ENCODE measurements around the gene KAT6B. TPM values are rescaled to one million over a fixed set of nuclear protein-coding genes. Genes with fewer than 3 reads are reported as not detected.

Gene KAT6B
- total and polyA plus RNA-seq, 4 experiments from 2014 or later = 10.9 to 63.9 (median 52.4) TPM

- Mint-ChIP-seq H3K27ac (no peak overlapping the region), H3K27me3 (no peaks in the 10 kb centered on the region), H3K4me3 (no peak overlapping the region), H3K36me3 (no peaks in the 10 kb centered on the region), H3K9me3 (peaks cover 0 to 9% (median 5%) of the 10 kb centered on the region in 8 donors), H3K4me1 (no peaks in the 10 kb centered on the region)
- no peak overlapping the region for H3K4me3 ChIP-seq (ENCODE audit: low read length in 2 of 2)
- no peak for DNase-seq
- intact Hi-C loops (cut with micrococcal nuclease) = no loop called here
- CTCF ChIA-PET (ENCODE audit: partially characterized antibody) = interaction anchor here (0.6 kb wide), 1 partner anchor 316 kb away, joined by 3 read pairs; no protein-coding TSS in a partner anchor
- POLR2A ChIA-PET (ENCODE audit: partially characterized antibody) = no interaction called here
- H3K36me3 ChIP-seq (ENCODE audit: insufficient read depth, low read length) = no peaks in the 10 kb centered on the region
- H3K9me3 ChIP-seq (ENCODE audit: control insufficient read depth in 1 of 2, low read length in 2 of 2) = peaks cover 0 to 5% of the 10 kb centered on the region in 2 donors
- H3K4me1 ChIP-seq (ENCODE audit: insufficient read depth, low read length) = no peaks in the 10 kb centered on the region
- H3K27ac ChIP-seq (ENCODE audit: low read depth, low read length) = no peak overlapping the region
- H3K27me3 ChIP-seq (ENCODE audit: insufficient read depth, low read length) = no peaks in the 10 kb centered on the region
Observed at GRCh38 chr10:74813381-74814259, 12.8 kb upstream of the KAT6B start.

DNA sequence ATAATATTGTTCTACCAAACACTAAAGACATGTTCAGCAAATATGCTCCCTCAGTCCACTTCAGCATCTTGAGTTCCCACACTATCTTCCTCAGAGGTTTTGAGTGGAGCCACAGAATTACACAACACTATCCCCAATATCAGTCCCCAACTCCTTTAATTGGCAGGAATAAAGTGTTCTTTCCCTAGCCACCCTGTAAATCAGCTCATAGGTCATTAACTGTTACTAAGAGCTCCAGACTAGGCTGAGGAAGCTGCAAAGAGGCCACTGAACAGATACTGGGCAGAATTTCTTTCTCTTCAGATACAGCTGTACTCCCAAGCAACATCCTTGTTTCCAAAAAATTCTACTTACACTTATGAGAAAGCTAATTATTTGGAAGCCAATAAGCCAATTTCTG lies 11.6 kb upstream of the KAT6B start:
- ChIA-PET POLR2A (ENCODE audit: partially characterized antibody) (no interaction called here), CTCF (ENCODE audit: partially characterized antibody) (interaction anchor here (1.0 kb wide), 1 partner anchor 396 kb away, joined by 3 read pairs; no protein-coding TSS in a partner anchor)
- Mint-ChIP-seq H3K4me1 (no peaks in the 10 kb centered on the region), H3K27ac (no peak overlapping the region), H3K9me3 (peaks cover 0 to 9% (median 5%) of the 10 kb centered on the region in 8 donors), H3K4me3 (no peak overlapping the region), H3K27me3 (no peaks in the 10 kb centered on the region), H3K36me3 (no peaks in the 10 kb centered on the region)
- Histone ChIP-seq H3K36me3 (ENCODE audit: insufficient read depth, low read length) (no peaks in the 10 kb centered on the region), H3K27ac (ENCODE audit: low read depth, low read length) (no peak overlapping the region), H3K9me3 (ENCODE audit: control insufficient read depth in 1 of 2, low read length in 2 of 2) (peaks cover 0 to 5% of the 10 kb centered on the region in 2 donors), H3K27me3 (ENCODE audit: insufficient read depth, low read length) (no peaks in the 10 kb centered on the region), H3K4me3 (ENCODE audit: low read length in 2 of 2) (no peak overlapping the region), H3K4me1 (ENCODE audit: insufficient read depth, low read length) (no peaks in the 10 kb centered on the region)
- intact Hi-C loops (cut with micrococcal nuclease) = no loop called here
- DNase-seq = no peak

DNA sequence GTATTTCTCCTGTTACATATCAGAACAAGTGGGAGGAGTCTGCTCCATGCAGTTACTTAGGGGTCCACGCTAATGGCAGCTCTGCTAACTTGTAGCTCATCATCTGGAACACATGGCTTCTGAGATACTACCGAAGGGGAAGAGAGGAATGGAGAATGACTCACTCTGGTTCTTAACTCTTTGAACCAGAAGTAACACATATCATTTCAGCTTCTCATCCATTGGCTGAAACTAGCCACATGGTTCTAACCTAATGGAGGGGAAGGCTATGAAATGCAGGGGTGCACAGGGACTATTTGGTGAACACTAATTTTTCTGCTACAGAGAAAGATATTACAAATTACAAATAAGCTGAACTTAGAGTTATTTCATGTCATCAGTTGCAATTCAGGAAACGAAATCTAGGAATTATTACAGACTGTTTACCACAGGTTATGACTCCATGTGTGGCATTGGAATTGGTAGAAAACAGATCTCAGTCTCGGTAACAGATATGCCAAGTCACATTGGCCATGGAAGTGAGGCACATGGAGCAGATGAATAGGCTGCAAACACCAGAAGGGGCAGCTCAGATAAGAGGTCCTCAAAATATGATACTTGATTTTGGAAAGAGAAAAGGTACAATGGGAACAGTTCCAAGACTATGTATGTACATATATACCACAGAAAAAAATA lies 9.4 kb upstream of the KAT6B start:
- H3K4me3 Mint-ChIP-seq = no peak overlapping the region
- ChIA-PET POLR2A (ENCODE audit: partially characterized antibody) (interaction anchor here (0.6 kb wide), 1 partner anchor 107 kb away, joined by 3 read pairs; no protein-coding TSS in a partner anchor), CTCF (ENCODE audit: partially characterized antibody) (no interaction called here)
- Histone ChIP-seq H3K9me3 (ENCODE audit: control insufficient read depth in 1 of 2, low read length in 2 of 2) (peaks cover 0 to 5% of the 10 kb centered on the region in 2 donors), H3K4me1 (ENCODE audit: insufficient read depth, low read length) (peaks cover 7% of the 10 kb centered on the region), H3K27me3 (ENCODE audit: insufficient read depth, low read length) (no peaks in the 10 kb centered on the region), H3K4me3 (ENCODE audit: low read length in 2 of 2) (no peak overlapping the region), H3K27ac (ENCODE audit: low read depth, low read length) (no peak overlapping the region), H3K36me3 (ENCODE audit: insufficient read depth, low read length) (no peaks in the 10 kb centered on the region)
- H3K27ac Mint-ChIP-seq = no peak overlapping the region
- peaks cover 4 to 8% (median 7%) of the 10 kb centered on the region in 4 donors for H3K4me1 Mint-ChIP-seq
- no peaks in the 10 kb centered on the region for H3K27me3 Mint-ChIP-seq
- no peaks in the 10 kb centered on the region for H3K36me3 Mint-ChIP-seq
- DNase-seq = no peak
- H3K9me3 Mint-ChIP-seq = peaks cover 0 to 9% (median 5%) of the 10 kb centered on the region in 8 donors
- intact Hi-C loops (cut with micrococcal nuclease) = no loop called here

DNA sequence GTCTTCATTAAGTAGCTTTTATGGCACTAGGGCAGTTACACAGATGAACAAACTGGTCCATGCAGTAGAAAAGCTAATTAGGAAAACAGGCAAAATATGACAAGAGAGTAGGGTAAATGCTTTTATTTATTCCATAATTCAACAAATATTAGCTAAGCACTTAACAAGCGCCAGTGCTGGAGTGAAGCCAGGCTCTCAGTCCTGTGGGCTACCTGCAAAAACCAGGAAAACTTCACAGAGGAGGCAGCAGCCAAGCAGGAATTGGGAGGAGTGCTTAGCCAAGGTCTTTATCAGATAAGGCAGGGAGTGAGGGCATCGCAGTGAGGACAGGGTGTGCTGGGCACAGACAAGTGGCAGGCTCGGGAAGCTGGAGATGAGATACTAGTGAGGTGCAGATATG lies 4.9 kb upstream of the KAT6B start:
- no peaks in the 10 kb centered on the region for H3K27me3 Mint-ChIP-seq
- peak overlapping the region in 3 of 7 donors; percentile 29 to 80 (median 69) for H3K27ac Mint-ChIP-seq
- Histone ChIP-seq H3K4me3 (ENCODE audit: low read length in 2 of 2) (no peak overlapping the region), H3K27me3 (ENCODE audit: insufficient read depth, low read length) (no peaks in the 10 kb centered on the region), H3K36me3 (ENCODE audit: insufficient read depth, low read length) (no peaks in the 10 kb centered on the region), H3K9me3 (ENCODE audit: control insufficient read depth in 1 of 2, low read length in 2 of 2) (peaks cover 0 to 5% of the 10 kb centered on the region in 2 donors), H3K27ac (ENCODE audit: low read depth, low read length) (no peak overlapping the region), H3K4me1 (ENCODE audit: insufficient read depth, low read length) (peaks cover 35% of the 10 kb centered on the region)
- peaks cover 0 to 6% of the 10 kb centered on the region in 2 donors for H3K36me3 Mint-ChIP-seq
- DNase-seq = no peak
- H3K9me3 Mint-ChIP-seq = peaks cover 0 to 12% (median 6%) of the 10 kb centered on the region in 8 donors
- peaks cover 29 to 44% (median 33%) of the 10 kb centered on the region in 4 donors for H3K4me1 Mint-ChIP-seq
- intact Hi-C loops (cut with micrococcal nuclease) = loop anchor here (10.0 kb wide), 2 partner anchors 397 to 1037 kb away; partner anchors contain the start of genes CHCHD1 and ZSWIM8
- H3K4me3 Mint-ChIP-seq = peak overlapping the region in 1 of 8 donors; percentile 68
- ChIA-PET CTCF (ENCODE audit: partially characterized antibody) (no interaction called here), POLR2A (ENCODE audit: partially characterized antibody) (interaction anchor here (0.6 kb wide), 1 partner anchor 388 kb away, joined by 3 read pairs; no protein-coding TSS in a partner anchor)

- peak in 2 of 5 donors; percentile 12 for DNase-seq
- Mint-ChIP-seq H3K27me3 (no peaks in the 10 kb centered on the region), H3K9me3 (peaks cover 0 to 7% (median 2%) of the 10 kb centered on the region in 8 donors), H3K27ac (peak overlapping the region; percentile 4 to 89 (median 69)), H3K4me1 (peaks cover 31 to 48% (median 35%) of the 10 kb centered on the region in 4 donors), H3K36me3 (peaks cover 0 to 6% of the 10 kb centered on the region in 2 donors), H3K4me3 (peak overlapping the region in 7 of 8 donors; percentile 29 to 73 (median 68))
- CTCF ChIA-PET (ENCODE audit: partially characterized antibody) = no interaction called here
- no peak overlapping the region for H3K27ac ChIP-seq (ENCODE audit: low read depth, low read length)
- intact Hi-C loops (cut with micrococcal nuclease) = loop anchor here (10.0 kb wide), 2 partner anchors 397 to 1037 kb away; partner anchors contain the start of genes CHCHD1 and ZSWIM8
- no peaks in the 10 kb centered on the region for H3K27me3 ChIP-seq (ENCODE audit: insufficient read depth, low read length)
- POLR2A ChIA-PET (ENCODE audit: partially characterized antibody) = interaction anchor here (0.6 to 6.0 kb wide), 3 partner anchors 16 to 387 kb away, joined by 3 to 58 read pairs (median 3); no protein-coding TSS in a partner anchor
- no peaks in the 10 kb centered on the region for H3K36me3 ChIP-seq (ENCODE audit: insufficient read depth, low read length)
- H3K4me3 ChIP-seq (ENCODE audit: low read length in 2 of 2) = no peak overlapping the region
- peaks cover 0 to 1% of the 10 kb centered on the region in 2 donors for H3K9me3 ChIP-seq (ENCODE audit: control insufficient read depth in 1 of 2, low read length in 2 of 2)
- H3K4me1 ChIP-seq (ENCODE audit: insufficient read depth, low read length) = peaks cover 36% of the 10 kb centered on the region
Observed at GRCh38 chr10:74822101-74822500, 4.3 kb upstream of the KAT6B start.

- H3K27me3 ChIP-seq (ENCODE audit: insufficient read depth, low read length) = no peaks in the 10 kb centered on the region
- CTCF ChIA-PET (ENCODE audit: partially characterized antibody) = no interaction called here
- H3K9me3 Mint-ChIP-seq = peaks cover 0 to 5% (median 0%) of the 10 kb centered on the region in 8 donors
- no peak overlapping the region for H3K4me3 ChIP-seq (ENCODE audit: low read length in 2 of 2)
- peaks cover 41% of the 10 kb centered on the region for H3K4me1 ChIP-seq (ENCODE audit: insufficient read depth, low read length)
- no peaks in the 10 kb centered on the region for H3K27me3 Mint-ChIP-seq
- H3K9me3 ChIP-seq (ENCODE audit: control insufficient read depth in 1 of 2, low read length in 2 of 2) = no peaks in the 10 kb centered on the region
- peak overlapping the region; percentile 36 to 89 (median 80) for H3K27ac Mint-ChIP-seq
- H3K36me3 Mint-ChIP-seq = peaks cover 0 to 6% of the 10 kb centered on the region in 2 donors
- POLR2A ChIA-PET (ENCODE audit: partially characterized antibody) = interaction anchor here (1.0 to 6.0 kb wide), 3 partner anchors 15 to 235 kb away, joined by 3 to 58 read pairs (median 7); no protein-coding TSS in a partner anchor
- intact Hi-C loops (cut with micrococcal nuclease) = loop anchor here (10.0 kb wide), 2 partner anchors 398 to 1038 kb away; partner anchors contain the start of genes CHCHD1 and ZSWIM8
- H3K4me1 Mint-ChIP-seq = peaks cover 36 to 53% (median 40%) of the 10 kb centered on the region in 4 donors
- H3K36me3 ChIP-seq (ENCODE audit: insufficient read depth, low read length) = no peaks in the 10 kb centered on the region
- H3K4me3 Mint-ChIP-seq = peak overlapping the region; percentile 12 to 73 (median 67)
- no peak overlapping the region for H3K27ac ChIP-seq (ENCODE audit: low read depth, low read length)
- peak in 1 of 5 donors; percentile 14 for DNase-seq
Observed at GRCh38 chr10:74822521-74823089, 3.8 kb upstream of the KAT6B start.

All from CD4-positive, alpha-beta memory T cell (primary cell).